HG02973 (cell line): ENCODE measurements around the gene IMPA2.
"Not testable (repeated sequence)": the region's sequence is repeated elsewhere in the genome, so short reads cannot be mapped to it uniquely, and the experiment has no call there.

Experiments
- ATAC-seq: cut with Tn5 transposase; IDR thresholded peaks from one replicate; pipeline ENCODE4 v1.9.1; 2021; ENCODE audit warnings: moderate library complexity; ENCODE audit not compliant: unreplicated experiment

The IMPA2 gene

DNA sequence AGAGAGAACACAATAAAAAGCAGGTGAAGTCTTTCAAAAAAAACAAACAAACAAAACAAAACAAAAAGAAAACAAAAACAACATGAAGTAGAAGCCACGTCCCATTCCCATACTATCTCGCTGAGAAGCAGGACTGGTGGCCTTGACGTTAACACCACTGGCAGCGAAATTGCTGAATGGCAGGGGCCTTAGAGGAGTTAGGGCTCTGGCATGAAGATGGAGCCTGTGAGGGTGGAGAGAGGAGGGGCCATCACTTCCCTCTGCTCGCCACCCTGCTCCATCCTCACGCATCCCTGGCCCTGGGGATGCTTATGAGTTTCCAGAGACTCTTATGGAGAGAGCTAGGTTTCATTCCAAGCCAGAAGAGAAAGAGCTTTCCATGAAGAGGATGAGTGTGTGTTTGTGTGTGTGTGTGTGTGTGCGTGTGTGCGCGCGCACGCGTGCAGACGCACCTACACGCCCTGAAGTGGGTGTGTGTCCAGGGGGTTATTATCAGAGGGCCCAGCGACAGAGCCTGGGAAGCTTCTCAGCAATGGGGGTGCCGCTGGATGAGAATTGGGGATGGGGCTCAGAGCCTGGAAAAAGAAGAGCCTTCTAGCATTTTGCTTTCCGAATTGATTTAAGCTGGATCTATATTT is 20.4 kb upstream of the IMPA2 start:
- no peak for ATAC-seq

- ATAC-seq, result no peak
Measured at GRCh38 chr18:11962597-11962996, 18.7 kb upstream of the IMPA2 start.

DNA sequence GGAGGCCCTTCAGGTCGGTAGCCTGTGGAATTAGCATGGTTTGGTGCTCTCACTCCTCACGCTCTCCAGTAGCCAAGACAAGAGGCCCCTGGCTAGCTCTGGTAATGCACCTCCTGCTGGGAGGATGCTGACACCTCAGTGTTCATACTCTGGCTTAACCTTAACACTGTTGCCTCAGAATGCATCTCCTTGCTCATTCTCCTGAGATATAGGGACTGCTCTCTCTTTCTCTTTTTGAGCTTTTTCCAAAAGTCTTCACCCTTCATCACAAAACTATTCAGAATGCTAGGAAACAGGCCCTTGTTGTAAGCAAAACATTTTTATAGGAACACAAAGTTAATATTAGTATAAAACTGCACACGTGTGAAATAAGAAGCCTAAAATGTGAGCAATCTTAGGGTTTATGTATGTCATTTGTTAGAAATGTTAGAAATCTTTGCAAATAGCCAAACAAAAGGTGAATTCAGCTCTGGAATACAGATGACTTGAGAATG is 17.3 kb upstream of the IMPA2 start:
- ATAC-seq, result no peak

- ATAC-seq, result no peak
Measured at GRCh38 chr18:11969904-11970835, 11.1 kb upstream of the IMPA2 start.

DNA sequence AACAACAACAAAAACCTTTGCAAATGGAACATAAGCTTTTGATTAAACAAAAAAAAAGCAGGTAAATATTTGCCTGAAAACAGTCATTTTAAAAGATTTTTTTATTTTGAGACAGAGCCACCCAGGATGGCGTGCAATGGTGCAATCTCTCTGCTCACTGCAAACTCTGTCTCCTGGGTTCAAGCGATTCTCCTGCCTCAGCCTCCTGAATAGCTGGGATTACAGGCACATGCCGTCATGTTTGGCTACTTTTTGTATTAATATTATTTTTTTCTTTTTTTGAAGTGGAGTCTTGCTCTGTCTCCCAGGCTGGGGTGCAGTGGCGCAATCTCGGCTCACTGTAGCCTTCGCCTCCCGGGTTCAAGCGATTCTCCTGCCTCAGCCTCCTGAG is 10.5 kb upstream of the IMPA2 start:
- not testable (repeated sequence) for ATAC-seq

DNA sequence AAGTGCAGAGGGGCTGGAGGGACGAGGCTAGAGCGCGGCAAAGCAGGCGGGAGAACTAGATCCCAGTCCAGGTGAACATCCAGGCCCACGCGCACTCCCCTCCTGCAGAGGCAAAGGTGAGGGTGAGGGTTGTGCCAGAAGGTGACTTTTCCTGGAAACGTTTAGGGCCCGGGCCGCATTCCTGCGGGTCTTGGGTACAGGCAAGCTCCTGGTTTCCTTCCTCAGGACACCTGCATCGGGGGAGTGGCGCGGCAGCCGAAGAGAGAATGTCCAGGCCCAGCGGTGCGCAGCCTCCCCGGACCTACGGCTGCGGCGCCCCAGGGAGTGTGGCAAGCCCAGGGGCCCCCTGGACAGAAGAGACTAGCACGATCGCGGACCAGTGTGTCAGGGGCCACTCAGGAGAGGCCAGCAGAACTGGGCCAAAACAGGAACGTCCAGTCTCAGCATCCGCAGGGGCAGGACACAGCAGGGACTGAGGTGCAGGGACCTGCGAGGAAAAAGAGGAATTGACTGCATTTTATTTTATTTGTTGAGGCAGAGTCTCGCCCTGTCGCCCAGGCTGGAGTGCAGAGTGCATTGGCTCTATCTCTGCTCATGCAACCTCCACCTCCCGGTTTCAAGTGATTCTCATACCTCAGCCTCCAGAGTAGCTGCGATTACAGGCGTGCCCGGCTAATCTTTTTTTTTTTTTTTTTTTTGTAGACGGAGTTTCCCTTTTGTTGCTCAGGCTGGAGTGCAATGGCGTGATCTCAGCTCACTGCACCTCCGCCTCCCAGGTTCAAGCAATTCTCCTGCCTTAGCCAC is 8.7 kb upstream of the IMPA2 start:
- no peak for ATAC-seq

GRCh38 chr18:11974741-11975325 is 6.5 kb upstream of the IMPA2 start:
- ATAC-seq, result no peak

GRCh38 chr18:11975723-11976122 is 5.6 kb upstream of the IMPA2 start:
- no peak for ATAC-seq

DNA sequence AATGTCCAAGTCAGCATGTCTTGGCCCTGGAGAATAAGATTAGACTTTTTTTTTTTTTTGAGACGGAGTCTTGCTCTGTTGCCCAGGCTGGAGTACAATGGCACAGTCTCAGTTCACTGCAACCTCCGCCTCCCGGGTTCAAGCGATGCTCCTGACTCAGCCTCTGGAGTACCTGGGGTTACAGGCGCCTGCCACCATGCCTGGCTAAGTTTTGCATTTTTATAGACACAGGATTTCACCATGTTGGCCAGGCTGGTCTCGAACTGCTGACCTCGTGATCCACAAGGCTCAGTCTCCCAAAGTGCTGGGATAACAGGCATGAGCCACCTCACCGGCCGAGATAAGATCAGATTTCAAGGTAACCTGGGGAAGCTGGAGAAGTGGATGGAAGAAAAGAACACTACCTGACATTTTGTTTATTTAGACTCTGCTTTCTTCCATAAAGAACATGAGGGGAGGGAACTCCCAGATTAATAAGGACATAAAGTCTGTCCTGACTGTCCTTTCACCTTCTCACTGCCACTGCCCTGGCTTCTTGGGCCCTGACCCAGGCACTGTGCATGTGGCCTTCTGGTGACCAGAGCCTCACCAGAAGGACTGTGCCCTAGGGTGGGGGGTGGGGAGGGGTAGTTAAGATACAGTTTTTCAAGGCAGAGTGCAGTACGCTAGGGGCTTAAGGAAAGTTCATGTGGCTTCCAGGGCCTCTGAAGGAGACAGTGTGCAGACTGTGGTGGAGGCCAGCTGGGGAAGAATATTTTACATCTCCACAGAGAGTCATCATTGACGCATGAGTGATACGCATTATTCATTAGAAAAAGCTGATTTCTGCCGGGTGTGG is 4.8 kb upstream of the IMPA2 start:
- ATAC-seq, result no peak

DNA sequence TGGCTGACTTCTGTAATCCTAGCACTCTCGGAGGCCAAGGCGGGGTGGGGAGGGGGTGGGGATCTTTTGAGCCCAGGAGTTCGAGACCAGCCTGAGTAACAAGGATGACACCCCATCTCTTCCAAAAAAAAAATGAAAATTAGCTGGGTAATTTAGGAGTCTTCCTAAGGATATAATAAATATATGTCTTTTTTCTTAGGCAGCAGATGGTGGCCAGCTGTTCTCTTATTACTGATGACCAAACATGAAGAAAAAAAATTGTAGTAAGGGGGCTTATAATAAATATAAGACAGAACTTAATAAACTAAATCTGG is 4.2 kb upstream of the IMPA2 start:
- no peak for ATAC-seq

DNA sequence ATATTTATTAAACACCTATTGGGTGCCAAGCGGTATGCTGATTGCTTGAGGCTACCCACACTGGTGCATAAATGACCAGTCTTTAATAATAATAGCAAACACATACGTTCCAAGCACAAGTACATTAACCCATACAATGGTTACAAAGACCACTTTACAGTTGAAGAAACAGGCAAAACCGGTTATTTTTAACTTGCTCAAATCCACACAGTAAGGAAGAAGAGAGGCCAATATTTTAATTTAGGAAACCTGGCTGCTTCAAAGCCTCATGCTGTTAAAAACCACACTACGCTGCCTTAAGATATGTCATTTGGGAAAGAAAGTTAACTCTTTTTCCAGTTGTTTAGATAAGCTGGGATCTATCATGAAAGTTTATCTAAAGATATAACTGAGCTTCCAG is 2.4 kb upstream of the IMPA2 start:
- no peak for ATAC-seq

GRCh38 chr18:11980163-11980493 is 1.2 kb upstream of the IMPA2 start:
- no peak for ATAC-seq

GRCh38 chr18:11980494-11981191 is 664 bp upstream of the IMPA2 start:
- peak; percentile 87 for ATAC-seq

DNA sequence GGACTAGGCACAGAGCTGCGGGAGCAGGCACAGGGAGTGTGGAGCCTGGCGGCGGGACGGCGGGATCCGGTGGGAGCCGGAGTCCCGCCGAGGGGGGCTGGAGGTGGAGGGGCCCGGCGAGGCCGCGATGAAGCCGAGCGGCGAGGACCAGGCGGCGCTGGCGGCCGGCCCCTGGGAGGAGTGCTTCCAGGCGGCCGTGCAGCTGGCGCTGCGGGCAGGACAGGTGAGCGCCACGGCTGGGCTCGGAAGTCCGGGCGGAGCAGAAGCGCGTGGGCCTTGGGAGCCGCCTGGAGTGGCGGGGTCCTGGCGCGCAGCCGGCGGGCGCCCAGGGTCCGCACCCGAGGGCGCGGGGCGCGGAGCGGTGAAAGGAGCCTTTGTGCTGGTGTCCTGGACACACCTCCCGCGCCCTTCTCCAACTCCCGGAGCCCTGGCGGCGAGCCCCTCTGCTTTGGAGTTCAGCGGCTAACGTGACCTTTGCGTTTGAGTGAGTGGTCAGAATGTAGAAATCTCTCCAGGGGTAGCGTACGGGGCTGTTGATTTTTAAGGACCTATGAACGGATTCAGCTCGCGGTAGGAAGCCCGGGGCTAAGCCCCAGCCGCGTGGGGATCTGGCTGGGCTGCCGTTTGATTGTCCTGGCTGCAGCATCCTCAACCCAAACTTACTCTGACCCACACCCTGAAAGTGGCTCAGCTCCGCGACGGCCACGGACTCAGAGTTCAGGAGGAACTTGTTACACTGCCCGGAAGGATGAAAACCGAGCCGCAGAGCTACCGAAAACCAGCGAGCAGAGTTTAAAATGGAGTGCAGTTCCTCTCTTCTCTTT is 448 bp downstream of the IMPA2 start:
- ATAC-seq, result peak; percentile 23

DNA sequence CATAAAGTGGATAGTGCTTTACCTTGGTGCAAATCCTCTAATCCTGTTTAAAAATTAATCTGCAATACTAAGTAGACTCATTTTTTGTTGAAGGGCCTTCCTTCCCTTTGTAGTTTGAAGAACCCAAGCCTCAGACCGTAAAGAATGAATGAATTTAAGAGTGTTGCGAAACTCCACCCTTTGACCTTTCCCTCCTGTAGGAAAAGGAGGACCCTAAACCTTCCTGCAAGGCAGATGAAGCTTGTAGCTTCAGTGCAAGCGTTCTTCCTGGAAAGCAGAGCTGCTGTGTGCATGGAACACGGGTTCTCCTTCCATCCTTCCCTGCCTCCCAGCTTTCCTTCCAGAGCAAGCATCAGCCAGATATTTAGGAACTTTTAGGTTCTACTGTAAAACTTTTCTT is 1.7 kb downstream of the IMPA2 start:
- ATAC-seq, result no peak

- ATAC-seq, result no peak
Measured at GRCh38 chr18:11983592-11983991, 2.3 kb downstream of the IMPA2 start.

DNA sequence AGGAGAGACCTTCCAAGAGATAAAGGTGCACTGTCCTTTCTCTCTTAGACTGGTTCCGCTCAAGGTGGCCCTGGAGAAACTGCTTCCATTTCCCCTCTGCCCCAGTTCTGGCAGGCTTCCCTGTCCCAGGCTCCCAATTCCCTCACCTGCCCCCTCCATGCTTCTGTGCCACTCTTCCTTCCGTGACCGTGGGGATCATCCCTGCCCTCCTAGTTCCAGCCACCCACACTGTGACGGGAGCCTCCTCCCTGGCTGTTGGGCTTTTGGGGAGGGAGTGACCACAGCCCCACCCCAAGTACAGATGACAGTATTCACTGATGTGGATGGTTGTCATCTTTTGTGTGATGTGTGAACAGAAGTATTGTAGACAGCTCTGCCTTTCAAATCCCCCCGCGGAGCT is 2.8 kb downstream of the IMPA2 start:
- ATAC-seq, result no peak

DNA sequence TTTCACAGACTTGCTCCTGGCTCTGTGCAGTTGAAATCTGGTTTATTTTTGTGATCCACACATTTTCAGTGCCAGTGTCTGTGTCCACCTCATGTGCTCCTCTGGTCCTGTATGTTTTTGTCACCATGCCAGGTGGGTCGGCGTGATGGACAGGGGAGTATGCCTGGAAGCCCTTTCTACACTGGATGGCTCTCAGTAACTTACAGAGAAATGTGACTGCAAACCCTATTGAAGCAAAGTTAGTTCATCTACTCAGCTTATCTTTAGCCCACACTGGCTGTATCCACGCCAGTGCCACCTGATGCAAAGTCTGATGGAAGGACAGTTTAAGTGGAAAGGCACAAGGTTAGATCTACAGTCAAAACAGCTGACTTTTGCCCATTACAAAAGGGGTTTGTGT is 4.3 kb downstream of the IMPA2 start:
- no peak for ATAC-seq

- no peak for ATAC-seq
Measured at GRCh38 chr18:11986061-11986460, 4.8 kb downstream of the IMPA2 start.
